MCF 10A (cell line): ENCODE data around the gene FBXO10. TPM values are rescaled to one million over a fixed set of nuclear protein-coding genes. Genes with fewer than 3 reads are reported as not detected.

Source experiments
- BruUV-seq: library from RNA; stranded (reverse); fragments of 400-500 nt; replicated peaks from 2 replicates; lab custom pipeline; 2021; lab: Mats Ljungman, UMichigan
- CTCF ChIA-PET: fragments of 300-600 bp; sonication (Branson Sonifier 250); formaldehyde crosslinking; extraction: SDS; loops from one replicate; lab custom pipeline; 2021; ENCODE audit warnings: antibody characterized with exemption, inconsistent platforms; lab: Yijun Ruan, JAX
- POLR2A ChIA-PET: fragments of 300-600, 350-650 bp; sonication (Branson Sonifier 250); formaldehyde crosslinking; extraction: SDS; loops from one replicate; lab custom pipeline; 2020; ENCODE audit warnings: antibody characterized with exemption, inconsistent platforms; lab: Yijun Ruan, JAX
- DNase-seq: peaks from one replicate; pipeline ENCODE4 v3.0.0-alpha.2; 2018; ENCODE audit not compliant: unreplicated experiment
- H3K27ac Mint-ChIP-seq: one replicate; pipeline ENCODE4 v1.8.0; 2022; ENCODE audit warnings: mild to moderate bottlenecking, low read depth, mixed read lengths; ENCODE audit not compliant: unreplicated experiment
- H3K27me3 Mint-ChIP-seq: one replicate; pipeline ENCODE4 v1.8.0; 2022; ENCODE audit warnings: mixed read lengths; ENCODE audit not compliant: insufficient read depth, unreplicated experiment
- H3K36me3 Mint-ChIP-seq: one replicate; pipeline ENCODE4 v1.8.0; 2022; ENCODE audit warnings: mild to moderate bottlenecking, moderate library complexity, mixed read lengths; ENCODE audit not compliant: insufficient read depth, unreplicated experiment
- H3K4me1 Mint-ChIP-seq: one replicate; pipeline ENCODE4 v1.8.0; 2022; ENCODE audit warnings: mixed read lengths; ENCODE audit not compliant: insufficient read depth, unreplicated experiment
- H3K4me3 Mint-ChIP-seq: one replicate; pipeline ENCODE4 v1.8.0; 2022; ENCODE audit warnings: mild to moderate bottlenecking, moderate library complexity, mixed read lengths; ENCODE audit not compliant: unreplicated experiment
- H3K9me3 Mint-ChIP-seq: one replicate; pipeline ENCODE4 v1.8.0; 2022; ENCODE audit warnings: mixed read lengths; ENCODE audit not compliant: unreplicated experiment
- intact Hi-C: fragments of 100-400 bp; cut with micrococcal nuclease; formaldehyde crosslinking; loops from 2 replicates; pipeline ENCODE4 v1.14.1; 2022
- total RNA-seq: library from RNA; stranded (reverse); gene quantifications from 2 replicates; pipeline ENCODE4 v1.2.3, GENCODE V29; 2022
- TF ChIP-seq, protein P1 (sequence below): fragments of 200-600 bp; IDR thresholded peaks from one replicate; pipeline ENCODE4 v1.8.0; 2022; ENCODE audit warnings: antibody characterized with exemption, mild to moderate bottlenecking; ENCODE audit not compliant: unreplicated experiment

The FBXO10 gene
- total RNA-seq, 1 experiment from 2014 or later = 3.4 TPM

DNA sequence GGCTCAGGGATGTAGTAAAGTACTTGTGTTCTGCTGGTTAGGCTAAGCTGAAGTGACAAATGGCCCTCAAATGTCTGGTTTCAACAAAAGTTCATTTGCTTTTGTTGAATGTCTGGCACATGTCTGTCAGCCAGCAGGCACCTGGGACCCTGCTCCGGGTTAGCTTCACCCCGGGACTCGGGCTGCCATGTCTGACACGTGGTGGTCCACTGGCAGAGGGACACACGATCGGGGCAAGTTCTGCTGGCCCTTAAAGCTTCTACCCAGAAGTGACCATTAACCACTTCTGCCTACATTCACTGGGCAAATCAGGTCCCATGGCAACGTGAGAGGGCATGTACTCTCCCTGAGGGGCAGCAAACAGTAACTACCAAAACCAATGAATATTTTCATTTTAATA lies 66.6 kb downstream of the FBXO10 start:
- no peak for DNase-seq
- H3K27me3 Mint-ChIP-seq = no peaks in the 10 kb centered on the region
- ChIA-PET POLR2A (no interaction called here), CTCF (interaction anchor here (0.8 to 1.2 kb wide), 2 partner anchors 9 to 13 kb away, joined by 3 to 4 read pairs; no protein-coding TSS in a partner anchor)
- H3K27ac Mint-ChIP-seq = no peak overlapping the region
- no TSS peak for BruUV-seq
- no peak overlapping the region for H3K4me3 Mint-ChIP-seq
- H3K9me3 Mint-ChIP-seq = no peaks in the 10 kb centered on the region
- TF ChIP-seq, protein P1, sequence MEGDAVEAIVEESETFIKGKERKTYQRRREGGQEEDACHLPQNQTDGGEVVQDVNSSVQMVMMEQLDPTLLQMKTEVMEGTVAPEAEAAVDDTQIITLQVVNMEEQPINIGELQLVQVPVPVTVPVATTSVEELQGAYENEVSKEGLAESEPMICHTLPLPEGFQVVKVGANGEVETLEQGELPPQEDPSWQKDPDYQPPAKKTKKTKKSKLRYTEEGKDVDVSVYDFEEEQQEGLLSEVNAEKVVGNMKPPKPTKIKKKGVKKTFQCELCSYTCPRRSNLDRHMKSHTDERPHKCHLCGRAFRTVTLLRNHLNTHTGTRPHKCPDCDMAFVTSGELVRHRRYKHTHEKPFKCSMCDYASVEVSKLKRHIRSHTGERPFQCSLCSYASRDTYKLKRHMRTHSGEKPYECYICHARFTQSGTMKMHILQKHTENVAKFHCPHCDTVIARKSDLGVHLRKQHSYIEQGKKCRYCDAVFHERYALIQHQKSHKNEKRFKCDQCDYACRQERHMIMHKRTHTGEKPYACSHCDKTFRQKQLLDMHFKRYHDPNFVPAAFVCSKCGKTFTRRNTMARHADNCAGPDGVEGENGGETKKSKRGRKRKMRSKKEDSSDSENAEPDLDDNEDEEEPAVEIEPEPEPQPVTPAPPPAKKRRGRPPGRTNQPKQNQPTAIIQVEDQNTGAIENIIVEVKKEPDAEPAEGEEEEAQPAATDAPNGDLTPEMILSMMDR = no peak
- peaks cover 21% of the 10 kb centered on the region for H3K36me3 Mint-ChIP-seq
- H3K4me1 Mint-ChIP-seq = no peaks in the 10 kb centered on the region
- intact Hi-C loops = no loop called here

DNA sequence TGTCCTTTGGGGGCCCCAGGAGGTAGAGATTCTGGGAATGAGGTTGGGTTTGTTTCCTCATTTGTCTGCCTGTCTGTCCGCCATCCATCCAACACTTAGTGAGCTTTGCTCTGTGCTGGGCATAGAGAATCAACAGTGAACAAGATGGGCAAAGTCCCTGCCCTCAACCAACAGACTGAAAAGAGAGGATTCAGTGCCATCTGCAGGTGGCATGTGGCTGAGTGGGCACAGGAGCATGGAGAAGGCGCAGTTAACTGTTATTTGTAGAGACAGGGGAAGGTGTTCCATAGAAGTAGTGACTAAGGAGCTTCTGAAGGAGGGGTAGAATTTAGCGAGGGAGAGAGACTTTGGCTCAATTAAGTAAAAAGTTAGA lies 67.4 kb downstream of the FBXO10 start:
- TF ChIP-seq, protein P1 = no peak
- ChIA-PET CTCF (interaction anchor here (0.8 to 1.2 kb wide), 2 partner anchors 10 to 13 kb away, joined by 3 to 4 read pairs; no protein-coding TSS in a partner anchor), POLR2A (interaction anchor here (1.3 kb wide), 1 partner anchor 23 kb away, joined by 4 read pairs; the partner anchor contains the start of gene POLR1E)
- BruUV-seq = no TSS peak
- Mint-ChIP-seq H3K27ac (no peak overlapping the region), H3K36me3 (peaks cover 28% of the 10 kb centered on the region), H3K9me3 (no peaks in the 10 kb centered on the region), H3K4me1 (no peaks in the 10 kb centered on the region), H3K4me3 (no peak overlapping the region), H3K27me3 (no peaks in the 10 kb centered on the region)
- no peak for DNase-seq
- intact Hi-C loops = no loop called here

DNA sequence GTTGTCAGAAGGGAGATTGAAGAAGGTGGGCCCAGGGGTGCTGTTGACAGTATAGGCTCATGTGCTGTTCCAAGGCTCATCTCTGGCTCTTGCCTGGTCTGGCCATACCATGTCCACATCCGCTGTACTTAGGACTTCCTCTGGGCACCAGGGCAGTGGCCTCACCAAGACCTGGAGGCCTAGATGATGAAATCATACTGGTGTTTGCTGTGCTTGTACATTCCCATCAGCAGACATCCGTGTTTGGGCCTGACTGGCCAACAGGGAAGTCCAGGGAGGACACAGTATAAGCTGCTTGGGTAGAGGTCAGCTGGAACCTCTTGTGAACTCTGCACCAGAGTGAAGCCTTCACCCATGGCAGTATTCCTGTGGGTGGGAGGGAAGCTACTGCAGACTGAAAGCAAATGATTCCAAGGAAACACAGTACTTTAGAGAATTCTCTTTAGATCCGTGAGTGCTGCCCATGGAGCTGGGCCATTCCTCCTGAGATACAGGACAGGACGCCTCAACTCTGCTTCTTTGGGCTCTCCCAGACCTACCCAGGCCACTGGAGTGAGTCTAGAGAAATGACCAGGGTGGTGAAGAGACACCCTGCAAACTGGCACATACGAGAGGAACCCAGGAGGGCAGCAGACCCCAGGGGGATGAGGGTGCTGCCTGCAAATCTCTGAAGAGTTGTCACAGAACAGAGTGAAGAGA lies 67.9 kb downstream of the FBXO10 start:
- intact Hi-C loops = no loop called here
- TF ChIP-seq, protein P1 = no peak
- Mint-ChIP-seq H3K4me1 (peaks cover 4% of the 10 kb centered on the region), H3K36me3 (peaks cover 33% of the 10 kb centered on the region), H3K27me3 (no peaks in the 10 kb centered on the region), H3K9me3 (no peaks in the 10 kb centered on the region), H3K27ac (no peak overlapping the region), H3K4me3 (no peak overlapping the region)
- BruUV-seq = no TSS peak
- no peak for DNase-seq
- POLR2A ChIA-PET = interaction anchor here (0.9 to 1.3 kb wide), 3 partner anchors 12 to 22 kb away, joined by 3 to 4 read pairs (median 3); partner anchors contain the start of gene POLR1E
- CTCF ChIA-PET = interaction anchor here (1.2 kb wide), 1 partner anchor 14 kb away, joined by 4 read pairs; no protein-coding TSS in a partner anchor

DNA sequence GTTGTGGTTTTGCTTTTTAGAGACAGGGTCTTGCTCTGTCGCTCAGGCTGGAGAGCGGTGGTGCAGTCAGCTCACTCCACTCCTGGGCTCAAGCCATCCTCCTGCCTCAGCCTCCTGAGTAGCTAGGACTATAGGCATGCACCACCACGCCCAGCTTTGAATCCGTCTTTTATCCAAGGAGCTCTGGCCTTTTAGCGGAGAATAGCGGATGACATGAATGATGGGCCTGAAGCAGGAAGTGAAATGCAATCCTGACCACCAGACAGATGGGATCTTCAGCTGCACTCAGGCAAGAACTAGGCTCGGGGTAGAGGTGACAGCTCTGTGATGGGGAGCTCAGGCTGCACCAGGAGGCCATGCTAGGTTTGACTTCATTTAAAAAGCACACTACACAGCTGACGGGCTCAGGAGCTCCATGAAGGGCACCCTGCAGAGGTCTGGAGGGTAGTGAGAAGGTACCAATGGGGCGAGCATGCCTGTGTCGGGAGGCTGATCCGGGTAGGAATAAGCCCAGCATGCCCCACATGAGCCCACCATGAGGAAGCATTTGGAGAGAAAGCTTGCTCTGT lies 68.5 kb downstream of the FBXO10 start:
- ChIA-PET POLR2A (interaction anchor here (0.9 to 1.3 kb wide), 3 partner anchors 12 to 22 kb away, joined by 3 to 4 read pairs (median 3); partner anchors contain the start of gene POLR1E), CTCF (no interaction called here)
- Mint-ChIP-seq H3K4me3 (no peak overlapping the region), H3K9me3 (no peaks in the 10 kb centered on the region), H3K27me3 (no peaks in the 10 kb centered on the region), H3K27ac (no peak overlapping the region), H3K4me1 (peaks cover 4% of the 10 kb centered on the region), H3K36me3 (peaks cover 38% of the 10 kb centered on the region)
- BruUV-seq = no TSS peak
- no peak for DNase-seq
- intact Hi-C loops = no loop called here
- TF ChIP-seq, protein P1 = no peak
